Cardiac atrium fibroblast (primary cell): ENCODE measurements around the gene PRR20D. TPM values are rescaled to one million over a fixed set of nuclear protein-coding genes. Genes with fewer than 3 reads are reported as not detected.

ENCODE experiments used
- total RNA-seq: library from RNA; depleted of rRNA; stranded (reverse); fragments of >200 nt; gene quantifications from 2 replicates; pipeline ENCODE4 v1.2.3, GENCODE V29; 2015

The PRR20D gene
- not detected in 2 replicates for total RNA-seq

GRCh38 chr13:57160332-57160731, at the start of gene PRR20D:
PRR20D (plus strand) TSS chr13:57160632; CDS start chr13:57161019, 387 bp downstream.

GRCh38 chr13:57140235-57140968, 20.0 kb upstream of the PRR20D start, which contains the start of gene PRR20A:
PRR20A (plus strand) TSS chr13:57140918; CDS start chr13:57141305, 387 bp downstream.

GRCh38 chr13:57147188-57147587, 13.2 kb upstream of the PRR20D start, which contains the start of gene PRR20B:
PRR20B (plus strand) TSS chr13:57147488; CDS start chr13:57147875, 387 bp downstream.

GRCh38 chr13:57153761-57154160, 6.7 kb upstream of the PRR20D start, which contains the start of gene PRR20C:
PRR20C (plus strand) TSS chr13:57154061; CDS start chr13:57154448, 387 bp downstream.

GRCh38 chr13:57166897-57167296, 6.5 kb downstream of the PRR20D start, which contains the start of gene PRR20E:
PRR20E (plus strand) TSS chr13:57167197; CDS start chr13:57167584, 387 bp downstream.

Other genes with a start within 250 kb of the PRR20D start
- gene PRR20A, start 19.7 kb upstream of the PRR20D start, total RNA-seq, result not detected in 2 replicates
- not detected in 2 replicates for gene PRR20B, start 13.1 kb upstream of the PRR20D start, total RNA-seq
- gene PRR20C, start 6.6 kb upstream of the PRR20D start, total RNA-seq, result not detected in 2 replicates
- gene PRR20E, start 6.6 kb downstream of the PRR20D start, total RNA-seq, result not detected in 2 replicates